Trophoblast cell (in vitro differentiated cells and primary cell): ENCODE data around the gene RCAN2.

Source experiments
- DNase-seq, 2 donors: peaks; one replicate each; pipeline ENCODE4 v3.0.0-alpha.2; 2016
- H2AFZ ChIP-seq: 2 replicates; pipeline ENCODE4 v1.6.1; 2013; ENCODE audit warnings: low read length, moderate library complexity, mild to moderate bottlenecking; ENCODE audit not compliant: insufficient read depth, poor library complexity
- H2AK5ac ChIP-seq: 2 replicates; pipeline ENCODE4 v1.6.1; 2013; ENCODE audit warnings: mild to moderate bottlenecking, low read length
- H2BK120ac ChIP-seq: 2 replicates; pipeline ENCODE4 v1.6.1; 2013; ENCODE audit warnings: low read length, mild to moderate bottlenecking, moderate library complexity; ENCODE audit not compliant: insufficient read depth, poor library complexity
- H2BK12ac ChIP-seq: 2 replicates; pipeline ENCODE4 v1.6.1; 2013; ENCODE audit warnings: mild to moderate bottlenecking, low read length, moderate library complexity
- H2BK5ac ChIP-seq: 2 replicates; pipeline ENCODE4 v1.6.1; 2013; ENCODE audit warnings: low read length, low read depth, moderate library complexity, mild to moderate bottlenecking; ENCODE audit not compliant: poor library complexity
- H3K14ac ChIP-seq: 2 replicates; pipeline ENCODE4 v1.6.1; 2013; ENCODE audit warnings: mild to moderate bottlenecking, low read length
- H3K18ac ChIP-seq: 2 replicates; pipeline ENCODE4 v1.6.1; 2013; ENCODE audit warnings: mild to moderate bottlenecking, low read length
- H3K23ac ChIP-seq: 2 replicates; pipeline ENCODE4 v1.6.1; 2013; ENCODE audit warnings: low read length
- H3K27ac ChIP-seq: 2 replicates; pipeline ENCODE4 v1.5.1; 2013; ENCODE audit warnings: low read depth, mild to moderate bottlenecking, inconsistent platforms, low read length, moderate library complexity
- H3K27me3 ChIP-seq: 2 replicates; pipeline ENCODE4 v1.6.1; 2013; ENCODE audit warnings: inconsistent platforms, mild to moderate bottlenecking, low read length, moderate library complexity; ENCODE audit not compliant: insufficient read depth
- H3K36me3 ChIP-seq, 2 experiments: 1 replicate in 1 of 2; 2 replicates in 1 of 2; pipeline ENCODE4 v1.6.1; 2013; ENCODE audit warnings: low read length in 2 of 2, mild to moderate bottlenecking in 2 of 2, moderate library complexity in 1 of 2; ENCODE audit not compliant: insufficient read depth in 2 of 2, control insufficient read depth in 1 of 2
- H3K4ac ChIP-seq: 2 replicates; pipeline ENCODE4 v1.6.1; 2013; ENCODE audit warnings: low read depth, mild to moderate bottlenecking, low read length, moderate library complexity
- H3K4me1 ChIP-seq, 2 experiments: 1 replicate in 1 of 2; 2 replicates in 1 of 2; pipeline ENCODE4 v1.6.1; 2013; ENCODE audit warnings: low read length in 2 of 2, mild to moderate bottlenecking in 2 of 2, moderate library complexity in 1 of 2; ENCODE audit not compliant: insufficient read depth in 2 of 2, control insufficient read depth in 1 of 2
- H3K4me2 ChIP-seq: 2 replicates; pipeline ENCODE4 v1.6.1; 2013; ENCODE audit warnings: inconsistent platforms, mild to moderate bottlenecking, low read length, moderate library complexity
- H3K4me3 ChIP-seq: 2 replicates; pipeline ENCODE4 v1.5.1; 2013; ENCODE audit warnings: mild to moderate bottlenecking, low read depth, low read length, inconsistent platforms
- H3K79me1 ChIP-seq: one replicate; pipeline ENCODE4 v1.6.1; 2013; ENCODE audit warnings: low read length
- H3K79me2 ChIP-seq: 2 replicates; pipeline ENCODE4 v1.6.1; 2013; ENCODE audit warnings: low read length, mild to moderate bottlenecking; ENCODE audit not compliant: control insufficient read depth, insufficient read depth, poor library complexity
- H3K9ac ChIP-seq: 2 replicates; pipeline ENCODE4 v1.6.1; 2013; ENCODE audit warnings: mild to moderate bottlenecking, low read length
- H3K9me3 ChIP-seq: 2 replicates; pipeline ENCODE4 v1.6.1; 2013; ENCODE audit warnings: low read depth, mild to moderate bottlenecking, control low read depth, inconsistent platforms, low read length; ENCODE audit not compliant: insufficient read depth
- H4K12ac ChIP-seq: 2 replicates; pipeline ENCODE4 v1.6.1; 2013; ENCODE audit warnings: low read depth, mild to moderate bottlenecking, low read length, moderate library complexity
- H4K8ac ChIP-seq: 2 replicates; pipeline ENCODE4 v1.6.1; 2013; ENCODE audit warnings: low read depth, mild to moderate bottlenecking, low read length, moderate library complexity
- H4K91ac ChIP-seq: one replicate; pipeline ENCODE4 v1.6.1; 2013; ENCODE audit warnings: low read depth, mild to moderate bottlenecking, low read length, moderate library complexity
- WGBS: extraction: QIAGEN DNeasy Blood & Tissue Kit; methylation state at CpG from one replicate; pipeline ENCODE4 v1.1.7; 2013; ENCODE audit warnings: missing lambda C conversion rate; ENCODE audit not compliant: insufficient read length, insufficient coverage; ENCODE audit errors: extremely low coverage; 5-methylcytosine and 5-hydroxymethylcytosine counted together

Gene RCAN2

GRCh38 chr6:46270336-46270735 is 220.9 kb downstream of the RCAN2 start:
- H3K27me3 ChIP-seq = no peaks in the 10 kb centered on the region
- no peak overlapping the region for H2BK5ac ChIP-seq
- no peak overlapping the region for H2BK12ac ChIP-seq
- H4K91ac ChIP-seq = no peak overlapping the region
- H3K23ac ChIP-seq = no peak overlapping the region
- no peak overlapping the region for H4K12ac ChIP-seq
- H3K79me1 ChIP-seq = no peaks in the 10 kb centered on the region
- no peak overlapping the region for H3K9ac ChIP-seq
- no peak overlapping the region for H3K18ac ChIP-seq
- no peak for DNase-seq
- H4K8ac ChIP-seq = no peak overlapping the region
- H3K36me3 ChIP-seq = no peaks in the 10 kb centered on the region
- no peaks in the 10 kb centered on the region for H3K4me1 ChIP-seq
- no CpG with 5 or more reads among the region's 7 CpGs for WGBS
- H2AFZ ChIP-seq = no peak overlapping the region
- no peak overlapping the region for H3K4me2 ChIP-seq
- no peak overlapping the region for H3K27ac ChIP-seq
- no peak overlapping the region for H3K4ac ChIP-seq
- no peaks in the 10 kb centered on the region for H3K9me3 ChIP-seq
- H2BK120ac ChIP-seq = no peak overlapping the region
- H3K14ac ChIP-seq = no peak overlapping the region
- no peak overlapping the region for H3K4me3 ChIP-seq
- H2AK5ac ChIP-seq = no peak overlapping the region
- no peaks in the 10 kb centered on the region for H3K79me2 ChIP-seq

- Histone ChIP-seq H3K4me3 (no peak overlapping the region), H2AFZ (no peak overlapping the region), H3K27me3 (no peaks in the 10 kb centered on the region), H3K79me2 (no peaks in the 10 kb centered on the region), H2BK12ac (no peak overlapping the region), H3K18ac (no peak overlapping the region), H3K9ac (no peak overlapping the region), H3K4ac (no peak overlapping the region), H3K36me3 (no peaks in the 10 kb centered on the region), H3K79me1 (no peaks in the 10 kb centered on the region), H3K27ac (no peak overlapping the region), H4K12ac (no peak overlapping the region), H4K8ac (no peak overlapping the region), H3K4me2 (no peak overlapping the region), H3K4me1 (no peaks in the 10 kb centered on the region), H4K91ac (no peak overlapping the region), H2BK120ac (no peak overlapping the region), H2BK5ac (no peak overlapping the region), H3K14ac (no peak overlapping the region), H3K23ac (no peak overlapping the region), H2AK5ac (no peak overlapping the region), H3K9me3 (no peaks in the 10 kb centered on the region)
- WGBS = no CpG with 5 or more reads among the region's 5 CpGs
- DNase-seq = no peak
Measured at GRCh38 chr6:46269447-46270229, 221.6 kb downstream of the RCAN2 start.

GRCh38 chr6:46267515-46267914 is 223.7 kb downstream of the RCAN2 start:
- Histone ChIP-seq H2BK12ac (no peak overlapping the region), H2AK5ac (no peak overlapping the region), H3K9ac (no peak overlapping the region), H3K79me1 (no peaks in the 10 kb centered on the region), H3K23ac (no peak overlapping the region), H3K4me1 (no peaks in the 10 kb centered on the region), H3K36me3 (no peaks in the 10 kb centered on the region), H4K8ac (no peak overlapping the region), H3K4me2 (no peak overlapping the region), H3K9me3 (no peaks in the 10 kb centered on the region), H3K4me3 (no peak overlapping the region), H3K18ac (no peak overlapping the region), H3K14ac (no peak overlapping the region), H3K27me3 (no peaks in the 10 kb centered on the region), H3K27ac (no peak overlapping the region), H2BK5ac (no peak overlapping the region), H3K4ac (no peak overlapping the region), H4K12ac (no peak overlapping the region), H2BK120ac (no peak overlapping the region), H4K91ac (no peak overlapping the region), H2AFZ (no peak overlapping the region), H3K79me2 (no peaks in the 10 kb centered on the region)
- WGBS = no CpG with 5 or more reads among the region's 3 CpGs
- DNase-seq = no peak

GRCh38 chr6:46265373-46265772 is 225.9 kb downstream of the RCAN2 start:
- Histone ChIP-seq H2AFZ (no peak overlapping the region), H3K4ac (no peak overlapping the region), H2AK5ac (no peak overlapping the region), H4K8ac (no peak overlapping the region), H3K27me3 (no peaks in the 10 kb centered on the region), H3K27ac (no peak overlapping the region), H2BK5ac (no peak overlapping the region), H3K4me2 (no peak overlapping the region), H3K79me2 (no peaks in the 10 kb centered on the region), H2BK12ac (no peak overlapping the region), H4K12ac (no peak overlapping the region), H3K9me3 (no peaks in the 10 kb centered on the region), H3K18ac (no peak overlapping the region), H4K91ac (no peak overlapping the region), H3K4me1 (no peaks in the 10 kb centered on the region), H3K36me3 (no peaks in the 10 kb centered on the region), H3K9ac (no peak overlapping the region), H3K4me3 (no peak overlapping the region), H3K23ac (no peak overlapping the region), H3K14ac (no peak overlapping the region), H2BK120ac (no peak overlapping the region), H3K79me1 (no peaks in the 10 kb centered on the region)
- no peak for DNase-seq
- no CpG with 5 or more reads among the region's 2 CpGs for WGBS
